ENCODE results near the gene EIF4H. TPM values are rescaled to one million over a fixed set of nuclear protein-coding genes. Genes with fewer than 3 reads are reported as not detected.

Gene EIF4H
- total RNA-seq, 1 experiment from 2014 or later: 196 TPM

GRCh38 chr7:74183653-74184450, 9.7 kb downstream of the EIF4H start:
- Mint-ChIP-seq H3K4me3 (ENCODE audit: low read depth, unreplicated experiment) (no peak overlapping the region), H3K36me3 (ENCODE audit: insufficient read depth, unreplicated experiment) (peaks cover 18% of the 10 kb centered on the region), H3K4me1 (ENCODE audit: low read depth, unreplicated experiment) (peaks cover 22% of the 10 kb centered on the region), H3K27me3 (ENCODE audit: unreplicated experiment) (no peaks in the 10 kb centered on the region), H3K27ac (ENCODE audit: unreplicated experiment) (no peak overlapping the region), H3K9me3 (ENCODE audit: low read depth, unreplicated experiment) (no peaks in the 10 kb centered on the region)
- peak; percentile 43 for DNase-seq
- BruUV-seq (replicated peaks): no TSS peak
- no peak for TF ChIP-seq CTCF (IDR thresholded peaks at IDR 0.05; ENCODE audit: unreplicated experiment)
- intact Hi-C loops (cut with micrococcal nuclease; ENCODE audit: unreplicated experiment): loop anchor here (5.0 kb wide), 1 partner anchor 117 kb away; no protein-coding TSS in a partner anchor
- CTCF ChIA-PET: interaction anchor here (0.6 to 1.2 kb wide), 11 partner anchors 8 to 382 kb away, joined by 3 to 7 read pairs (median 3); partner anchors contain the start of gene EIF4H

GRCh38 chr7:74185016-74185415, 10.9 kb downstream of the EIF4H start:
- Mint-ChIP-seq H3K27ac (ENCODE audit: unreplicated experiment) (no peak overlapping the region), H3K36me3 (ENCODE audit: insufficient read depth, unreplicated experiment) (peaks cover 14% of the 10 kb centered on the region), H3K9me3 (ENCODE audit: low read depth, unreplicated experiment) (no peaks in the 10 kb centered on the region), H3K4me1 (ENCODE audit: low read depth, unreplicated experiment) (peaks cover 22% of the 10 kb centered on the region), H3K27me3 (ENCODE audit: unreplicated experiment) (no peaks in the 10 kb centered on the region), H3K4me3 (ENCODE audit: low read depth, unreplicated experiment) (no peak overlapping the region)
- CTCF ChIA-PET: no interaction called here
- TF ChIP-seq CTCF (IDR thresholded peaks at IDR 0.05; ENCODE audit: unreplicated experiment): no peak
- intact Hi-C loops (cut with micrococcal nuclease; ENCODE audit: unreplicated experiment): no loop called here
- DNase-seq: no peak
- BruUV-seq (replicated peaks): no TSS peak

- Mint-ChIP-seq H3K27ac (ENCODE audit: unreplicated experiment) (no peak overlapping the region), H3K27me3 (ENCODE audit: unreplicated experiment) (no peaks in the 10 kb centered on the region), H3K4me1 (ENCODE audit: low read depth, unreplicated experiment) (peaks cover 22% of the 10 kb centered on the region), H3K36me3 (ENCODE audit: insufficient read depth, unreplicated experiment) (peaks cover 10% of the 10 kb centered on the region), H3K9me3 (ENCODE audit: low read depth, unreplicated experiment) (no peaks in the 10 kb centered on the region), H3K4me3 (ENCODE audit: low read depth, unreplicated experiment) (no peak overlapping the region)
- BruUV-seq (replicated peaks): no TSS peak
- no peak for DNase-seq
- no peak for TF ChIP-seq CTCF (IDR thresholded peaks at IDR 0.05; ENCODE audit: unreplicated experiment)
- intact Hi-C loops (cut with micrococcal nuclease; ENCODE audit: unreplicated experiment): no loop called here
- CTCF ChIA-PET: interaction anchor here (0.5 kb wide), 1 partner anchor 110 kb away, joined by 3 read pairs; no protein-coding TSS in a partner anchor
These were observed 11.5 kb downstream of the EIF4H start for GRCh38 chr7:74185636-74186035.

GRCh38 chr7:74187915-74188675, 13.9 kb downstream of the EIF4H start:
- no peak for DNase-seq
- no peaks in the 10 kb centered on the region for H3K9me3 Mint-ChIP-seq (ENCODE audit: low read depth, unreplicated experiment)

More at GRCh38 chr7:74187915-74188675, 13.9 kb downstream of the EIF4H start:
- Mint-ChIP-seq H3K27ac (ENCODE audit: unreplicated experiment) (no peak overlapping the region), H3K4me1 (ENCODE audit: low read depth, unreplicated experiment) (peaks cover 12% of the 10 kb centered on the region), H3K36me3 (ENCODE audit: insufficient read depth, unreplicated experiment) (peaks cover 21% of the 10 kb centered on the region), H3K27me3 (ENCODE audit: unreplicated experiment) (no peaks in the 10 kb centered on the region), H3K4me3 (ENCODE audit: low read depth, unreplicated experiment) (no peak overlapping the region)
- CTCF ChIA-PET: no interaction called here
- no peak for TF ChIP-seq CTCF (IDR thresholded peaks at IDR 0.05; ENCODE audit: unreplicated experiment)
- BruUV-seq (replicated peaks): no TSS peak
- intact Hi-C loops (cut with micrococcal nuclease; ENCODE audit: unreplicated experiment): no loop called here

Data from Calu3 (cell line).